OCI-LY1 (cell line): ENCODE results near the gene ADPRM.

Source experiments
- CTCF ChIP-seq: fragments of 200-600 bp; sonication (generic), shearing (Covaris generic); IDR thresholded peaks from 2 replicates; pipeline ENCODE4 v1.5.1; 2017; ENCODE audit warnings: mild to moderate bottlenecking, antibody characterized with exemption, low read length, moderate library complexity, mixed read lengths
- EZH2 ChIP-seq: fragments of 200-600 bp; sonication (generic), shearing (Covaris generic); IDR thresholded peaks from 2 replicates; pipeline ENCODE4 v1.8.0; 2017; ENCODE audit warnings: borderline replicate concordance, mixed run types, mild to moderate bottlenecking, antibody characterized with exemption, low read length, moderate library complexity, mixed read lengths

- TF ChIP-seq CTCF (no peak), EZH2 (no peak)
Measured at GRCh38 chr17:10724546-10725195, 27.3 kb downstream of the ADPRM start.
